ENCODE results near the gene CDC25B.

The CDC25B gene

DNA sequence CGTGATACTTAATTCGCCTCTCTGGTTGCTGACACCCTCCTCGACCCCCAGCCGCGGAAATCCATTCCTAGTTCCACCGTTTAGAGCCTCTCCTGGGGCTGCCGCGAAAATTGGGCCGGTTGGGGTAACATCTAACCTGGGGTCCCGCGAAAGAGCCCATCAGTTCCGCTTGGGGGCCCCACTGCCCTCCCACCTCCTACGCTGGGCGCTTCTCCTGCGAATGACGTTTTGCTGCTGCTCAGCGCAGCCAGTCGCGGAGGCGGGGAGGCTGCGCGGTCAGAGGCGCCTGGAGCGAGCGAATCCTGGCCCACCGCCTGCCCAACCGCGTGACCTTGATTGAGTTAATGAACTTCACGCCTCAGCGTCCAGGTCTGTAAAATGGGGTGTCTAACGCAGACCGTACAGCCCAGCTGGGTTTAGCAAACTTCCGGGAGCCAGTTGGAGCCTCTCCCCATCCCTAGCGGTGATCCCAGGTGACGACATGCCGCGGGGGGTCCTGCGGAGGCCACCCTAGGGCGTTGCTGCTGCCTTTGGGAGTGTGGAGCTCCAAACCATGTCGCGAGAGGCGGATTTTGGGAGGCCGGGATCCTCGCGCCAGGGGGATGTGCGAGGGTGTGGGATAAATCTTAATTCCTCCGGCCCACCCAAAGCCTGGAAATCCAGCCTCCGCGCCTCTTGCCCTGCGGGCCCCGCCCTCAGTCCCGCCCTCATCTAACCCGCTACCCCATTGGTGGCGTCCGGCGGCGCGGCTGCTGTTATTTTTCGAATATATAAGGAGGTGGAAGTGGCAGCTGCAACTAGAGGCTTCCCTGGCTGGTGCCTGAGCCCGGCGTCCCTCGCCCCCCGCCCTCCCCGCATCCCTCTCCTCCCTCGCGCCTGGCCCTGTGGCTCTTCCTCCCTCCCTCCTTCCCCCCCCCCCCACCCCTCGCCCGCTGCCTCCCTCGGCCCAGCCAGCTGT lies at the start of gene CDC25B:
Gene CDC25B, plus strand, starts transcription at position 800 of the 958 bp plus-strand sequence. CDS start 222 bp downstream, outside the sequence.
- DNase-seq: peak; percentile 96 to 98 (median 96)

DNA sequence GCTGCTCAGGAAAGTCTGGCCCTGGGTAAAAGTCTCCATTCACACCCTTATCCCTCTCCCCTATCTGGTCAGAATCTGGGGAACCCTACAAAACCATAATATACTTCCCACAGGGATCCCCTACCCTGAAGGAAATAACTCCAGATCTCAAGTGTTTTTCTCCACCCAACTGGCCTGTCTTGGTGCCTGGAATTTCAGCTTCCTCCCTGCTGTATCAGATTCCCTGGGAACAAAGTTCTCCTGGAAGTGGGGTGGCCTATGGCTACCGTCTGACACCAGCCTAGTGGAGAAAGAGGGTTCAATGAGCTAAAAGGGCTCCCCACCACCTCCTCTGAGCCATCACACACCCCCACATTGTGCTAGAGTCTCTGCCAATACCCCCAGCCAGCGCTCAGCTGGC lies 48.6 kb upstream of the CDC25B start:
- no peak for DNase-seq

DNA sequence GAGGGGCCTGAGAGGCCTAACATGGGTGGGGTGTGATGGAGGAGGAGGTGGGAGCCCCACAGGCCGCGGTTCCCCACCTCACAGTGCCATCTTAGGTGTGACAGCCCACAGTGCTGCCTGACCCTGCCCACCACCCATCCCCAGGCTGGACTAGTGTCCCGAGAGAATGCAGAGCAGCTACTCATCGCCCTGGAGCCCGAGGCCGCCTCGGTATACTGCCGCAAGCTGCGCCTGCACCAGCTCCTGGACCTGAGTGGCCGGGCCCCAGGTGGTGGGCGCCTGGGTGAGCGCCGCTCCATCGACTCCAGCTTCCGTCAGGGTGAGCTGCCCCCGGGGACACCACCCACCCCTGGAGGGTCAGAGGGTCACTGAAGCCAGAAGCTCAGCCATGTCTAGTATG lies 48.0 kb upstream of the CDC25B start:
- no peak for DNase-seq

DNA sequence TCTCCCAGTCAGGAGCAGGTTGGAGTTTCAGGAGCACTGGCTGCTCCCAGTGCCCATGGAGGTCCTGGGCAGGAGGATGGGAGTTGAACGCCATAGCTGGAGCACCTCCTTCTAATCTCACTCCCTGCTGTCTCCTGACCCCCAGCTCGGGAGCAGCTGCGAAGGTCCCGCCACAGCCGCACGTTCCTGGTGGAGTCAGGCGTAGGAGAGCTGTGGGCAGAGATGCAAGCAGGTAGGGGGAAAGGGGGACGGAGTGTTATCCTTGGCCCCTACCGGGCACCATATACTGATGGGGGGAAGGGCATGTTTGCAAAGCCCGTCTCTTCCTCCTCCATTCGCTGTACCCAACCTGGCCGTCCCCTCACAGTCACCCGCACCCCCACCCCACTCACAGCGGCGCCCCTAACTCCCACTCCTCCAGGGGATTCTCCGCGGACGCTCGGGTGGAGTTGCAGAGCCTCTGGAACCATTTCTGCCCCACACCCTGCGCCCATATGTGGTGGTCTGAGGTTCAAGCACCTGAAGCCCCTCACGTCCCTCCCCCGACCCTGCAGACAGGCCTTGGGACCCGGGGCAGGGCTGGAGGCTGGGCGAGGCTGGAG lies 46.9 kb upstream of the CDC25B start:
- DNase-seq: no peak

DNA sequence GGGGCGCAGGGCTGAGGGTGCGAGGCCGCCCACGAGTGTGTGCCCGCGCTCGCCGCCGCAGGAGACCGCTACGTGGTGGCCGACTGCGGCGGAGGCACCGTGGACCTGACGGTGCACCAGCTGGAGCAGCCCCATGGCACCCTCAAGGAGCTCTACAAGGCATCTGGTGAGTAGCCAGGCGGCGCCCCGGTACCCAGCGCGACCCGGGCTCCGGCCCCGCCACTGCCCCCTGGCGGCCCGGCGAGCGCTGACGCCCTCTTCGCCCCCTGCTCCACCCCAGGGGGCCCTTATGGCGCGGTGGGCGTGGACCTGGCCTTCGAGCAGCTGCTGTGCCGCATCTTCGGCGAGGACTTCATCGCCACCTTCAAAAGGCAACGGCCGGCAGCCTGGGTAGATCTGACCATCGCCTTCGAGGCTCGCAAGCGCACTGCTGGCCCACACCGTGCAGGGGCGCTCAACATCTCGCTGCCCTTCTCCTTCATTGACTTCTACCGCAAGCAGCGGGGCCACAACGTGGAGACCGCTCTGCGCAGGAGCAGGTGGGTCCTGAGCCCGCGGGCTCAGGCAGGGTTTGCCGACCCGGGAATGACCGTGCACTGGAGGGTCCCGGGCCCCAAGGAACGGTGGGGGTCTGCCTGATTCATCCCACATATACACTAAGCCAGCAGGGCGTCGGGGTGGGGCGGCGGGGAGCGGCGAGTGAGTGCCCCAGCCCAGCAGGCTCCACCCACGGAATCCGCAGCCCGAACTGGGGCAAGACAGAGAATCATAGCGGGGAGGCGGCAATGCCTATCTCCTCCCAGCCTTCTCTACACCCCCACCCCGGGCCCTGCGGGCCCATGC lies 46.2 kb upstream of the CDC25B start:
- DNase-seq: peak in 1 of 3 experiments; percentile 77

DNA sequence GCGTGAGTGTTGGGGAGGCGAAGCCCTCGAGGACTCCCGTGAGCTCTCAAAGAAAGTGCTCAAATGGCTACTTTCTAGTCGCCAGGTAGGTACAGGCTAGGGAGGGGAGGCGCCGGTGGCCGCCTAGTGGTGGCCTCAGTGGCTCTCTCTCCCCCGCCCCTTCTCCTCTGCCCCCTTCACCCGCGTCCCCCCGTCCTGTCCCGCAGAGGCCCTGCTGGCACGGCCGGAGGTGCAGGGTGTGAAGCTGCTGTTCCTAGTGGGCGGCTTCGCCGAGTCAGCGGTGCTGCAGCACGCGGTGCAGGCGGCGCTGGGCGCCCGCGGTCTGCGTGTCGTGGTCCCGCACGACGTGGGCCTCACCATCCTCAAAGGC lies 44.8 kb upstream of the CDC25B start:
- peak in 2 of 3 experiments; percentile 49 to 58 for DNase-seq

DNA sequence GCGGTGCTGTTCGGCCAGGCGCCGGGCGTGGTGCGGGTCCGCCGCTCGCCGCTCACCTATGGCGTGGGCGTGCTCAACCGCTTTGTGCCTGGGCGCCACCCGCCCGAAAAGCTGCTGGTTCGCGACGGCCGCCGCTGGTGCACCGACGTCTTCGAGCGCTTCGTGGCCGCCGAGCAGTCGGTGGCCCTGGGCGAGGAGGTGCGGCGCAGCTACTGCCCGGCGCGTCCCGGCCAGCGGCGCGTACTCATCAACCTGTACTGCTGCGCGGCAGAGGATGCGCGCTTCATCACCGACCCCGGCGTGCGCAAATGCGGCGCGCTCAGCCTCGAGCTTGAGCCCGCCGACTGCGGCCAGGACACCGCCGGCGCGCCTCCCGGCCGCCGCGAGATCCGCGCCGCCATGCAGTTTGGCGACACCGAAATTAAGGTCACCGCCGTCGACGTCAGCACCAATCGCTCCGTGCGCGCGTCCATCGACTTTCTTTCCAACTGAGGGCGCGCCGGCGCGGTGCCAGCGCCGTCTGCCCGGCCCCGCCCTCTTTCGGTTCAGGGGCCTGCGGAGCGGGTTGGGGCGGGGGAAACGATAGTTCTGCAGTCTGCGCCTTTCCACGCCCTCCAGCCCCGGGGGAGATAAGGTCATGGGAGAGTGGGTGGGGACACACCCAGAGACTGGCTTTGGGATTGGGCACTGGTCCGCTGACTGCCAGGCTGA lies 44.3 kb upstream of the CDC25B start:
- DNase-seq: peak; percentile 76 to 82 (median 77)

DNA sequence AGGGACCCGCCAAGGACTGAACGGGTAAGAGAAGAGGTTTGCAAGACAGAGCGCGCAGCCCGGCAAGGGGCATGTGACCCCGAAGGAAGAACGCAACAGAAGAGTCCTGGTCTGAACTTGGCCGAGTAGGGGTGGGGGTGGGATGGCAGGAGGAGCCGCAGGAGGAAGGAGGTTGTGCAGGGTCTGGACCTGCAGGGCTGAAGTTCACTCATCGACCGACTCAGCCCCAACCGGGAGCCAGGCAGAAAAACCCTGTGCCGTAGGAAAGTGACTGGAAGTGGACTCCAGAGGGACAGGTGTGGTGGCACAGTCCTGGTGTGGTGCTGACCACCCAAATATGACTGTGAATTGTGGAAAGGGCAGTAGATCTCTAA lies 43.7 kb upstream of the CDC25B start:
- no peak for DNase-seq

DNA sequence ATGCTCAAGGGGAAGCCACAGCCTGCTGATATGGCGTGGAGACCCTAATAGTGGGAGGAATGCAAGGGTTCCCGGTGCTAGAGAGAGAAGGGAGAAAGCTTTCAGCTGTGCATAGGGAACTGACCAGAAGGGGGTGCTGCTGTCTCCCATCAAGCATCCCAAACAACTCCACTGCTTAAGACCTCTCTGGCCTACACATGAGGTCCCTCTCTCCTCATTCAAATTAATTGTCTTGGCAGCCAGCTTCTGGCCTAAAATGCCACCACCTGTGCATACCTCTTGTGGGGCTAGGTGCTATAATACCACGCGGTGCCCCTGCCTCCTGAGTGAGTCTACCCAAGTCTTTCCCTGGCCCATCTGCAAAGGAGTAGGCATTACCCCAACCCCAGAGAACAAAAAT lies 43.0 kb upstream of the CDC25B start:
- peak; percentile 11 to 63 (median 55) for DNase-seq

DNA sequence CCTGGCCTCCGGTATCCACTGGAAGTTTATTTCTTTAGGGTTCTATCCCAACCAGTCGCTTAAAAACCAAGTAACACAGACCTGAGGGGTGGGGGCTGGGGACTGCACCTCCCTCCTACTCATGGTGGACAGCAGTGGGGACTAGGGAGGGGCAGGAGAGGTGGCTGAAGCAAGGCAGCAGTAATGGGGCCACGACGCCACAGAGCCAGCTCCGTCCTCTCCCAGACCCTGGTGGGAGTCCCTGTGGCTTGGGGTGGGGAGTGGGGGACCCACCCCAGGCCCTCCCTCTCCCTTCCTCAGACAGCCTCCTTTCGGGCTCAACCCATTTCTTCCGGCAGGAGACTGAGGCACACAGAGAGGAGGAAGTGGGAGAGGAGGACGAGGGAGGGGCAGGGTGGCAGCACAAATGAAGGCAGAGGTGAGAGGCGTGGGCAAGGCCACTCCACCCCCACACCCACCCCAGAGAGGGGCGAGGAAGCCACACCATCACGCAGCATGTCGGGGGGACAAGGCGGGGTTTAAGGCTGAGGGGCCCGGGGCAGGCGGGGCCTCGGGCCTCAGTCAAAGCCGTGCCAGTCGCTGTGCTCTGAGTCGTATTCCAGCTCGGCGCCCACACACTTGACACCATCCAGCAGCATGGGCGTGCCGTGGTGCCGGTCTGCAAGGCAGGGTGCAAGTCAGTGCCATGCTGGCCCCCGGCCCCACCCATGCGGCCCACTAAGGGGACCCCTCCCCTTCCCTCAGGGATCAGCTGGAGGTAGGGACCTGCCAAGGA lies 42.4 kb upstream of the CDC25B start:
- no peak for DNase-seq

DNA sequence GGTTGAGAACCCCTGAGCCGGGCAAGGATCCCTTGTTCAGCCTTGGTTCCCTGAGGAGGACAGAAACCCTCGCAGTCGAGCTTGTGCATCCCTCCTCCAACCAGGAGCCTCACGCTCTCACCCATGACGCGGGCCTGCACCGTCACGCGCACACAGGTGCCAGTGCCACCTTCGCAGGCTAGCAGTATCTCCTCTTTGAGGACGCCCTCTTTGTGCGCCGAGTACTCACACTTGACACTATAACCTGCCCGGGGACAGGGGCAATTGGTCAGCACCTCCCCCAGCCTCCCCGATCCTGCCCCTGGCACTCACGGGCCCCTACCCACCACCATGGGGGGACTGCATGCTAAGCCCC lies 41.9 kb upstream of the CDC25B start:
- no peak for DNase-seq

DNA sequence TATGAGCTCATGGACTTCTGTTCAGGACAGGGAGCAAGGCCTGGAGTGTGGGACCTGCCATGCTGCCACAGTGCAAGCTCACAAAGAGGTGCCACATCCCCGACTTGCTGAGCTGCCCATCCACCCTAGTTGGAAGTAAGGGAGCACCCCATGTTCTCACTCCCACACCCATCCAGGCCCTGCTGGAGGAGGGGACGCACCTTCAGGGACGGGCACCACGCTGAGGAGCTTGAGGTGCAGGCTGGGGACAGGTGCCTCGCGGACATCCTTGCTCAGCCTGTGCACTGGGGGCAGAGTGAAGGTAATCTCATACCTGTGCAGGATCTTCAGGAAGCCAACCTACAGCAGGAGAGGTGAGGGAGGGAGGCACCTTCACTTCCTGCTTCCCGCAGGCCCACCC lies 40.8 kb upstream of the CDC25B start:
- no peak for DNase-seq

DNA sequence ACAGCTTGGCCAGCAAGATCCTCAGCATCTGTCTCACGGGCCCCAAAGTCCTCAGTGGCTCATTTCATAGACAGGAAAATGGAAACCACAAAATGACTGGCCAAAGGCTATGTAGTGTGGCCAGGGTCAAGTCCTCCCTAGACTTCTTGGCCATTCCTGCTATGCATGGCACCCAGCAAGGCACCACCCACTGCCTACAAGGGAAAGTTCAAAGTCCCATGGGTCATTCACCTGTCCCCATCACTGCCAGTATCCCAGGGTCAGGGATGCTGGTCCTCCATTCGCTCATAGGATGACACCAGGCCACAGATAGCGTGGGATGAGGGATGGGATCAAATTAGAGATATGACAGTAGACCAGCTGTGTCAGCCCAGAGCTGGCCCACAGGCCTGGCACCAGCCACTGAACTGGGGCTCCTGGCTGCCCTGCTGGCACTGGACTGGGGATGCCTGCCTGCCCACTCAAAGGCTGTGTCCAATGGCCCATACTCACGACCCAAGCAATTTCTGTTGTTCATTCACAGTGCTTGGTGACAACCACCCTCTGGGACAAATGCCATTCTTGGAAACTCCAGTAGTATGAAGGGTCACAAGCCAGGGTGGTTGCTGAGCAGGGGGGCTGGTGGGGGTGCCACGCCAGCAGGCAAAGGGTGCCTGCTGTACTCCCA lies 40.2 kb upstream of the CDC25B start:
- no peak for DNase-seq

DNA sequence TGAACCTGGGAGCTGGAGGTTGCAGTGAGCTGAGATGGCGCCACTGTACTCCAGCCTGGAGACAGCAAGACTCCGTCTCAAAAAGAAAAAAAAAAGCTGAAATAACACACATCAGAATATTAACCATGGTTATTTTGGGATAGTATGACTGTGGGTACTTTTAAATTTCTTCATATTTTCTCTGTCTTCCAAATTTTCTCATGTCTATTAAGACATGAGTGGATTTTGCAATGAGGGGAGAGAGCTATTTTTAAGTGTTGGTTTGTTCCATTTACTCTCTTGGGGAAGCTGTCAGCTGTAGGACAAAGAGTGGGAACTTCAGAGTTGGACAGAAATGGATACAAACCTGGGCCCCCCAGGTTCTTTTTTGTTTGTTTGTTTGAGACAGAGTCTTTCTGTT lies 38.8 kb upstream of the CDC25B start:
- no peak for DNase-seq

DNA sequence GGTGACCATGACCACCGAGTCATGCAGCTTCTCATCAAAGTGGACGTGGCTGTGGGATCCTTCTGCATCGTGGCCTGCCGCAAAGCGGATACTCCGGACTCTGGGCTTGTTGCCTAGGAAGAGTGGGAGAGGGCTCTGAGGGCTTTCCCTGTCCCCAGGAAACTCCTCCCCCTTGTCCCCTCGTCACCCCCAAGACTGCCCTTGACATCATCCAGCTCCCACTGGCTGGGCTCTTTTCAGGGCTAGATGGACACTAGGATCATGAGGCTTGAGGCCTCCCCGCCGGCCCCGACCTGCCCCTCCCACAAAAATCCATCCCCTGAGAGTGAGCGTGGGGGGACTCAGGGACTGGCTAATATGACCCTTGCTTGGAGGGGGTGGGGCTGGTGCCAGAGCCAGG lies 37.5 kb upstream of the CDC25B start:
- DNase-seq: no peak

DNA sequence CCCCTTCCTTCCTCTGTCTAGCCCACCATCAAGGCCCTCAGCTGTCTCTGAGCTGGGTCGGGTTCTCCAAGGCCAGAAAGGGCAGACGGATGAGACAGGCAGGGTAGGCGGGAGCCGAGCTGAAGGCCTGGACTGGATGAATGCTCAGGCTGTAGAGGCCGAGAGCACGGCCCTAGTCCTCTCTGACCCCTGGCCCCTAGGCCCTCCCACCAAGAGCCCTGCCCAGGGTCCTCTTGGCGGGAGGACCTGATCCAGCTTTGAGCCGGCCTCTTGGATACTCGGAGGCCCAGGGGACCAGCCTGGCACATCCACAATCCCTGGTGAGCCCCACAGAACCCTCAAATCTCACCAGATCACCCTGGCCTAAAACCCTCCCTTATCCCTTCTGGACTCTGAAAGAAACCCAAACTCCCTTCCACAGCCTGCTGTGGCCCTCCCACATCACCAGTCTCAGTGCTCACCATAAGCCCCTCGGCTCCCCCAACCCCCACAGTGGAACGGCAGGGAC lies 36.7 kb upstream of the CDC25B start:
- DNase-seq: no peak

DNA sequence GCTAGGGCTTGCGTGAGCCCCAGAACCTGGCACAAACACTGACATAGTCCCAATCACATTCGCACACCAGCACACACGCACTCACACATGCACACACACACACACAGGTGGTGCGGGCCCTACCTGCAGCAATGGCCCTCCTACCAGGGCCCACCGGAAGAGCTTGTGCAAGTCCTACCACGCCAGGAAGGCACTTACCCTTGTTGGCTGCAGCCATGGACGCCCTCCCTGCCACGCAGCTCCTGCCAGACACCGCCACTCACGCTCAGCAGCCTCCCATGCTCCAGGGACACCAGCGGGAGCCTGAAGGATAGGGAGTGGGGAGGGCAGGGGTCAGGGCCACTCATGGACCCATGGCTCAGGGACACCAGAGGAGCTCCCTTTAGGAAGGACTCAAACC lies 36.2 kb upstream of the CDC25B start:
- DNase-seq: no peak

DNA sequence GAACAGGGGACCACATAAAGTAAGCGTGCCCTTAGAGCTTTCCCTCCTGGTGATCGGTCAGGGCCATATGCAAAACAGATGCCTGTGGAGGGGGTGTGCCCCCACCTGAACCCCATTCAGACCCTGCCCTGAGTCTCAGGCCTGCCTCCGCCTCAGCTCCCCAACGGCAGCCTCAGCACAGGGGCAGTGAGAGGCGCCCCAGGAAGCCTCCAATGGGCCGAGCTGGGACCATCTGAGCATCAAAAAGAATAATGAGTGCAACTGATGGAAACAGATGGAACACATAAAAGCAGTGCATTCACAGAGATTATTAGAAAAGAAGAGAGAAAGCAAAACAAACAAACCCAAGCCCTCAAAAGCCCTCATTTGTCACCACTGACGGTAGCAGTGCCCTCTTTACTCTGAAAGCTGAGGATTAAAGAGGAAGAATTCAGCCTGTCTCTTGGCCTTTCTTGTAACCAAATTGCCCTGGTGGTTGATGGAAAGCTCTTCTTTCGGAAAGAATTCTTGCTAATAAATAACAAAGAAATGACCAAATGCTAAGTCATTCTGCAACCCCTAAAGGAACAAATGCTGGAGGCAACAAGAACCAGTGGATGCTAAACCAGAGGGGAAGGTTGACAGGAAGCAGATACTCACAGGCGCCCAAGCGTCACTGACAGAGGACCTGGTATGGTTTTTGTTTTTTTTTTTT lies 35.3 kb upstream of the CDC25B start:
- DNase-seq: peak in 1 of 3 experiments; percentile 18

DNA sequence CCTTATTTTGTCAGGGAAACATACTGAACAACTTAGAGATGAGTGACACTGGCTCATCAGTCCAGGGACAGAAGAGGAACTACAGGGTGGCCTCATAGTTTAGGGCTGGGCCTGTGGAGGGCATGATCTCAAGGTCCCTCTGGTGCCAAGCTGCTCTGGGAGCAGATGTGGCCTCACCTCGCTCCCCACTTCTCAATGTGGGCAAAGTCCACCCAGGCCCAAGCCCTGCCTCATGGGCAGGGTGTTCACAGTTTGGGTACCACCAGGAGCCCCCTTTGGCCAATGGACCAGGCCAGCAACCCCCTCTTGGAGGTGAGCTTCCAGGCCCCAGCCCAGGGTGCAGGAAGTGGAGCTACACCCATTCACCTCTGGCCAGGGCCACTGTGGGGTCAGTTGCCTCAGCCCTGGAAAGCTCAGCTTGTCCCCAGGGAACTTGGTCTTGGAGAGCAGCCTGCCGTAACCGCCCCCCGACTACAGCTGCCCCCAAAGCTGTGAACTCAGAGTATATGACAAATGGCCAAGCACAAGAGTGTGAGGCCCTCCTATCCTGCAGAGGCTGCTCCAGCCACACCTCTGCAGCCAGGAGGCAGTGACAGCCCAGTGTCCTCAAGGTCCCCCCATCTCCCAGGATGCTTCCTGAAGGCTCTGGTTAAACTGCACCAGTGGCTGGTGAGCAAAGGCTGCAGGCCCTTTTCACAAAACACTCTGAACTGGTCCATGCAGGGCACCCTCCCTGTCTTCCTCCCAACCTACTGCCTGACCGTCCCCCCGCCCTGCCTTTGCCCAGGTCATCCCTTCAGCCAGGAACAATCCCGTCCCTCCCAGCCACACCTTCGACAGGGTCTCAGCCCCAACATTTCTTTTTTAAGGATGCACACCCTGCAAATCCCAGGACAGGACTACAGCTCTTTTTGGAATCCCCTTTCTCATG lies 32.2 kb upstream of the CDC25B start:
- DNase-seq: no peak

Measured in NCI-H1417 (cell line).